GM23248 (cell line): ENCODE measurements around the gene CELF1.

Experiments
- EZH2 ChIP-seq: fragments of 200-600 bp; sonication (generic); IDR thresholded peaks from 2 replicates; pipeline ENCODE4 v1.6.1; 2018; ENCODE audit warnings: antibody characterized with exemption, mild to moderate bottlenecking; ENCODE audit not compliant: insufficient read depth, poor library complexity, severe bottlenecking
- EZH2phosphoT487 ChIP-seq: fragments of 200-600 bp; sonication (generic); IDR thresholded peaks from 2 replicates; pipeline ENCODE4 v1.6.1; 2018; ENCODE audit warnings: antibody characterized with exemption, moderate library complexity, mild to moderate bottlenecking, low read depth; ENCODE audit not compliant: insufficient read depth

- TF ChIP-seq EZH2 (no peak), EZH2phosphoT487 (no peak)
Measured at GRCh38 chr11:47536915-47537314, 16.0 kb downstream of the CELF1 start.
